COLO668 (cell line): Measurements from ENCODE around the gene B2M.
"Not testable (repeated sequence)": the region's sequence is repeated elsewhere in the genome, so short reads cannot be mapped to it uniquely, and the experiment has no call there.

Experiments
- DNase-seq: peaks from one replicate; lab custom pipeline; 2025; ENCODE audit not compliant: unreplicated experiment; lab: John Stamatoyannopoulos, UW

Gene B2M

DNA sequence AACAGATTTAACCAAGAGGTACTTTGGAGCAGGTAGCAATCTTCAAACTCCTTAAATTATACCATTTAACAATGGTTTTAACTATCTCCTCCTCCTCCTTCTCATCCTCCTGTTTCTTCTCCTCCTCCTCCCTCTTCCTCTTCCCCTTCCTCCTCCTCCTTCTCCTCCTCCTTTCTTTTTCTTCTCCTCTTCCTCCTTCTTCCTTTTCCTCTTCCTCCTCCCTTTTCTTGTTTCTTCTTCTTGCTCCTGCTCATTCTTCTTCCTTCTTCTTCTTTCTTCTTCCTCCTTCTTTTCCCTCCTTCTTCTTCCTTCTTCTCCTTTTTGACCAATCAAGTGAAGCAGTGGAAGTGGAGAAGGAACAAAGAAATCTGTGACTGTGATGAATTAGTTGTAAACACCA is 14.3 kb upstream of the B2M start:
- no peak for DNase-seq

DNA sequence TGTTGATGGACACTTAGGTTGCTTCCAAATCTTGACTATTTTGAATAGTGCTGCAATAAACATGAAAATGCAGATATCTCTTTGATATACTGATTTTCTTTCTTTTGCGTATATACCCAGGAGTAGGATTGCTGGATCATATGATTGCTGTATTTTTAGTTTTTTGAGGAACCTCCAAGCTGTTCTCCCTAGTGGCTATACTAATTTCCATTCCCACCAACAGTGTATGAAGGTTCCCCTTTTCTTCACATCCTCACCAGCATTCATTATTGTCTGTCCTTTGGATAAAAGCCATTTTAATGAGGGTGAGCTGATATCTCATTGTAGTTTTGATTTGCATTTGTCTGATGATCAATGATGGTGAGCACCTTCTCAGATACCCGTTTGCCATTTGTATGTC is 12.7 kb upstream of the B2M start:
- DNase-seq = no peak

DNA sequence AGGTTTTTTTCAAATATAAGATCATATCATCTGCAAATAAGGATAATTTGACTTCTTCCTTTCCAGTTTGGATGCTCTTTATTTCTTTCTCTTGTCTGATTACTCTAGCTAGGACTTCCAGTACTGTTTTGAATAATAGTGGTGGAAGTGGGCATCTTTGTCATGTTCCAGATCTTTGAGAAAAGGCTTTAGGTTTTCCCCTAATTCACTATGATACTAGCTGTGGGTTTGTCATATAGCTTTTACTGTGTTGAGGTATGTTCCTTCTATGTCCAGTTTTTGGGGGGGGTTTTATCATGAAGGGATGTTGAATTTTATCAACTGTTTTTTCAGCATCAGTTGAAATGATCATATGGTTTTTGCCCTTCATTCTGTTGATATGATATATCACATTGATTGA is 10.6 kb upstream of the B2M start:
- DNase-seq = not testable (repeated sequence)

GRCh38 chr15:44705986-44706385 is 5.3 kb upstream of the B2M start:
- DNase-seq = no peak

- no peak for DNase-seq
Observed at GRCh38 chr15:44706401-44706800, 4.9 kb upstream of the B2M start.

DNA sequence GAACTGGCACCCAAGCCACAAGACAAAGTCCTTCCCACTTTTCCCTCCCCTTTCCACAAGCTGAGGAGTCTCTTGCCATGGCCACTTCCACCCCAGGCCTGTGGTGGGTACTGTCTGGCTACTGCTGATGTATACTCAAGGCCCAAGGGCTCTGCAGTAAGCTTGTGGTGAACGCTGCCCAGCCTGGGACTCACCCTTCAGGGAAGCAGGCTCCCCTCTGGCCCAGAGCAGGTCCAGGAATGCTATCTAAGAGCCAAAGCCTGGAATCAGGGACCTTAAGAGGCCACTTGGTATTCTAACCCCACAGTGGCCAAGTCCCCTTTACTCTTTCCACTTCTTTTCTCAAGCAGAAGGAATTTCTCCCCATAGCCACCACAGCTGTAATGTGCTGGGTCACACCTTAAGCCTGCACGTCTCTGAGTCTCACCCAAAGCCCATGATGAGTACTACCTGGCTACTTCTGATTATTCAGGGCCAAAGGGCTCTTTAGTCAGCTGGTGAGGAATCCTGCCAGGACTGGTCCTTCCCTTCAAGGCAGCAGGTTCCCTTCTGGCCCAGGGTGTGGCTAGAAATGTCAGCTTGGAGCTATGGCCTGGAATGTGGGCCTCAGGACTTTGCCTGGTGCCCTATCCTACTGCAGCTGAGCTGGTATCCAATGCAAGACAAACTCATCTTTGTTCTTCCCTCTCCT is 4.2 kb upstream of the B2M start:
- DNase-seq = no peak

DNA sequence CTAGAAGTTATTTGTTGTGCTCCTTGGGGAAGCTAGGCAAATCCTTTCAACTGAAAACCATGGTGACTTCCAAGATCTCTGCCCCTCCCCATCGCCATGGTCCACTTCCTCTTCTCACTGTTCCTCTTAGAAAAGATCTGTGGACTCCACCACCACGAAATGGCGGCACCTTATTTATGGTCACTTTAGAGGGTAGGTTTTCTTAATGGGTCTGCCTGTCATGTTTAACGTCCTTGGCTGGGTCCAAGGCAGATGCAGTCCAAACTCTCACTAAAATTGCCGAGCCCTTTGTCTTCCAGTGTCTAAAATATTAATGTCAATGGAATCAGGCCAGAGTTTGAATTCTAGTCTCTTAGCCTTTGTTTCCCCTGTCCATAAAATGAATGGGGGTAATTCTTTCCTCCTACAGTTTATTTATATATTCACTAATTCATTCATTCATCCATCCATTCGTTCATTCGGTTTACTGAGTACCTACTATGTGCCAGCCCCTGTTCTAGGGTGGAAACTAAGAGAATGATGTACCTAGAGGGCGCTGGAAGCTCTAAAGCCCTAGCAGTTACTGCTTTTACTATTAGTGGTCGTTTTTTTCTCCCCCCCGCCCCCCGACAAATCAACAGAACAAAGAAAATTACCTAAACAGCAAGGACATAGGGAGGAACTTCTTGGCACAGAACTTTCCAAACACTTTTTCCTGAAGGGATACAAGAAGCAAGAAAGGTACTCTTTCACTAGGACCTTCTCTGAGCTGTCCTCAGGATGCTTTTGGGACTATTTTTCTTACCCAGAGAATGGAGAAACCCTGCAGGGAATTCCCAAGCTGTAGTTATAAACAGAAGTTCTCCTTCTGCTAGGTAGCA is 851 bp upstream of the B2M start:
- DNase-seq = no peak

DNA sequence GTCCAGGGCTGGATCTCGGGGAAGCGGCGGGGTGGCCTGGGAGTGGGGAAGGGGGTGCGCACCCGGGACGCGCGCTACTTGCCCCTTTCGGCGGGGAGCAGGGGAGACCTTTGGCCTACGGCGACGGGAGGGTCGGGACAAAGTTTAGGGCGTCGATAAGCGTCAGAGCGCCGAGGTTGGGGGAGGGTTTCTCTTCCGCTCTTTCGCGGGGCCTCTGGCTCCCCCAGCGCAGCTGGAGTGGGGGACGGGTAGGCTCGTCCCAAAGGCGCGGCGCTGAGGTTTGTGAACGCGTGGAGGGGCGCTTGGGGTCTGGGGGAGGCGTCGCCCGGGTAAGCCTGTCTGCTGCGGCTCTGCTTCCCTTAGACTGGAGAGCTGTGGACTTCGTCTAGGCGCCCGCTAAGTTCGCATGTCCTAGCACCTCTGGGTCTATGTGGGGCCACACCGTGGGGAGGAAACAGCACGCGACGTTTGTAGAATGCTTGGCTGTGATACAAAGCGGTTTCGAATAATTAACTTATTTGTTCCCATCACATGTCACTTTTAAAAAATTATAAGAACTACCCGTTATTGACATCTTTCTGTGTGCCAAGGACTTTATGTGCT is 527 bp downstream of the B2M start:
- DNase-seq = peak; percentile 63

- peak; percentile 33 for DNase-seq
Observed at GRCh38 chr15:44712346-44713005, 1.2 kb downstream of the B2M start.

GRCh38 chr15:44713006-44713966 is 2.0 kb downstream of the B2M start:
- no peak for DNase-seq

GRCh38 chr15:44715142-44715796 is 4.0 kb downstream of the B2M start:
- no peak for DNase-seq

GRCh38 chr15:44715797-44716334 is 4.5 kb downstream of the B2M start:
- no peak for DNase-seq

DNA sequence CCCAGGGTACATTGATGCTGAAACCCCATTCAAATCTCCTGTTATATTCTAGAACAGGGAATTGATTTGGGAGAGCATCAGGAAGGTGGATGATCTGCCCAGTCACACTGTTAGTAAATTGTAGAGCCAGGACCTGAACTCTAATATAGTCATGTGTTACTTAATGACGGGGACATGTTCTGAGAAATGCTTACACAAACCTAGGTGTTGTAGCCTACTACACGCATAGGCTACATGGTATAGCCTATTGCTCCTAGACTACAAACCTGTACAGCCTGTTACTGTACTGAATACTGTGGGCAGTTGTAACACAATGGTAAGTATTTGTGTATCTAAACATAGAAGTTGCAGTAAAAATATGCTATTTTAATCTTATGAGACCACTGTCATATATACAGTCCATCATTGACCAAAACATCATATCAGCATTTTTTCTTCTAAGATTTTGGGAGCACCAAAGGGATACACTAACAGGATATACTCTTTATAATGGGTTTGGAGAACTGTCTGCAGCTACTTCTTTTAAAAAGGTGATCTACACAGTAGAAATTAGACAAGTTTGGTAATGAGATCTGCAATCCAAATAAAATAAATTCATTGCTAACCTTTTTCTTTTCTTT is 5.8 kb downstream of the B2M start:
- DNase-seq = no peak

DNA sequence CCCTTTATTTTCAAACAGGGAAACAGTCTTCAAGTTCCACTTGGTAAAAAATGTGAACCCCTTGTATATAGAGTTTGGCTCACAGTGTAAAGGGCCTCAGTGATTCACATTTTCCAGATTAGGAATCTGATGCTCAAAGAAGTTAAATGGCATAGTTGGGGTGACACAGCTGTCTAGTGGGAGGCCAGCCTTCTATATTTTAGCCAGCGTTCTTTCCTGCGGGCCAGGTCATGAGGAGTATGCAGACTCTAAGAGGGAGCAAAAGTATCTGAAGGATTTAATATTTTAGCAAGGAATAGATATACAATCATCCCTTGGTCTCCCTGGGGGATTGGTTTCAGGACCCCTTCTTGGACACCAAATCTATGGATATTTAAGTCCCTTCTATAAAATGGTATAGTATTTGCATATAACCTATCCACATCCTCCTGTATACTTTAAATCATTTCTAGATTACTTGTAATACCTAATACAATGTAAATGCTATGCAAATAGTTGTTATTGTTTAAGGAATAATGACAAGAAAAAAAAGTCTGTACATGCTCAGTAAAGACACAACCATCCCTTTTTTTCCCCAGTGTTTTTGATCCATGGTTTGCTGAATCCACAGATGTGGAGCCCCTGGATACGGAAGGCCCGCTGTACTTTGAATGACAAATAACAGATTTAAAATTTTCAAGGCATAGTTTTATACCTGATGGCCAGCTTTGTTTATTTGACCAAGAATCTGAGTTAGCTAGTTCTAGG is 7.0 kb downstream of the B2M start:
- no peak for DNase-seq

GRCh38 chr15:44718927-44719292 is 7.6 kb downstream of the B2M start:
- no peak for DNase-seq

DNA sequence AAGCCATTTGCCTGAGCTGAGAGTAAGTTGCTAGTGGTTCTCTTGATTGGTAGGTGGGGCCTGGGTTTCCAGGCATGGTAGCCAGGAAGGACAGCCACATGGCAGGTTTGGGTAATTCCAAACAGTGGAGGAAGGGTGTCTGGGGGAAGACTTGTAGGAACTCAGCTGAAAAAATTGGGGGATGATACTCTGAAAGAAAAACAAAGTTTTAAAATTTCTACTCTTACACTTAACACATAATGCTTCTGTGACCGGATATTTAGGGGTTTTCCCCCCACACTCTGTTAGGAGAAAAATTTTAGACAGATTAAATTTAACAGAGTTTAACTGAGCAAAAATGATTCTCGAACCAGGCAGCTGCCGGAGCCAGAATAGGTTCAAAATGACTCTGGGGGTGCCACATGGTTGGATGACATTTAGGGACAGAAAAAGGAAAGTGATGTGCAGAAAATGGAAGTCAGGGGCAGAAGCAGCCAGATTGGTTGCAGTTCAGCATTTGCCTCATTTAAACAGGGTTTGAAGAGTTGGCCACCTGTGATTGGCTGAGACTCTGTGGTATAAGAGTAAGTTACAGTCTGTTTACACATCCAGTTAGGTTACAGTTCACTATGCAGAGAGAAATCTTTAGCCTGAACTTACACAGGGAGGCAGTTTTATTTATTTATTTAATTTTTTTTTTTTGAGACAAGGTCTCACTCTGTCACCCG is 8.1 kb downstream of the B2M start:
- no peak for DNase-seq

GRCh38 chr15:44720000-44720435 is 8.7 kb downstream of the B2M start:
- DNase-seq = not testable (repeated sequence)
